IMR-90 (cell line): ENCODE measurements around the gene LAIR1. TPM values are rescaled to one million over a fixed set of nuclear protein-coding genes. Genes with fewer than 3 reads are reported as not detected.

Experiments
- ATAC-seq: fragments of 200-7000 bp; cut with Tn5 transposase; 2 replicates; pipeline ENCODE4 v1.9.1; 2020; ENCODE audit warnings: low read depth, mild to moderate bottlenecking, moderate library complexity
- BruUV-seq: library from RNA; stranded (reverse); fragments of 400-500 nt; replicated peaks from 2 replicates; lab custom pipeline; 2021; lab: Mats Ljungman, UMichigan
- CTCF ChIA-PET: fragments of 300-600 bp; formaldehyde crosslinking; extraction: SDS; loops from one replicate; lab custom pipeline; 2021; ENCODE audit warnings: antibody characterized with exemption; lab: Yijun Ruan, JAX
- POLR2A ChIA-PET: fragments of 300-600 bp; sonication (Branson Sonifier 250); formaldehyde crosslinking; loops from one replicate; lab custom pipeline; 2022; ENCODE audit warnings: antibody characterized with exemption; ENCODE audit not compliant: unreplicated experiment; lab: Charles Lee
- DNase-seq: peaks from one replicate; pipeline ENCODE4 v3.0.0; 2013
- H2AFZ ChIP-seq: replicated peaks from 2 replicates; pipeline ENCODE3; 2013; ENCODE audit warnings: low read length, mild to moderate bottlenecking; ENCODE audit not compliant: poor library complexity
- H2AK5ac ChIP-seq: 2 replicates; pipeline ENCODE4 v1.6.1; 2013; ENCODE audit warnings: low read depth, low read length, inconsistent platforms
- H2AK9ac ChIP-seq: replicated peaks from 2 replicates; pipeline ENCODE3; 2013; ENCODE audit warnings: mild to moderate bottlenecking, low read depth, low read length, moderate library complexity; ENCODE audit not compliant: poor library complexity
- H2BK120ac ChIP-seq: 2 replicates; pipeline ENCODE4 v1.6.1; 2013; ENCODE audit warnings: low read depth, low read length, inconsistent platforms
- H2BK15ac ChIP-seq: 3 replicates; pipeline ENCODE4 v1.6.1; 2013; ENCODE audit warnings: low read depth, low read length, inconsistent platforms
- H2BK20ac ChIP-seq: 2 replicates; pipeline ENCODE4 v1.6.1; 2013; ENCODE audit warnings: low read depth, mild to moderate bottlenecking, inconsistent platforms, low read length, moderate library complexity
- H2BK5ac ChIP-seq: 2 replicates; pipeline ENCODE4 v1.6.1; 2013; ENCODE audit warnings: mild to moderate bottlenecking, low read depth, low read length, inconsistent platforms; ENCODE audit not compliant: poor library complexity, severe bottlenecking
- H3K14ac ChIP-seq: replicated peaks from 2 replicates; pipeline ENCODE4 v1.6.1; 2013; ENCODE audit warnings: low read depth, low read length, inconsistent platforms
- H3K18ac ChIP-seq: 2 replicates; pipeline ENCODE4 v1.6.1; 2013; ENCODE audit warnings: low read depth, low read length, control low read depth
- H3K23ac ChIP-seq: 2 replicates; pipeline ENCODE4 v1.6.1; 2013; ENCODE audit warnings: low read depth, low read length, inconsistent platforms
- H3K27ac ChIP-seq: 2 replicates; pipeline ENCODE4 v1.5.1; 2013; ENCODE audit warnings: mild to moderate bottlenecking, control low read depth, low read length; ENCODE audit not compliant: insufficient read depth
- H3K27me3 ChIP-seq: 2 replicates; pipeline ENCODE4 v1.6.1; 2013; ENCODE audit warnings: low read length; ENCODE audit not compliant: control insufficient read depth, insufficient read depth
- H3K36me3 ChIP-seq: 2 replicates; pipeline ENCODE4 v1.6.1; 2013; ENCODE audit warnings: low read length, mixed read lengths; ENCODE audit not compliant: control insufficient read depth, insufficient read depth
- H3K4ac ChIP-seq: 2 replicates; pipeline ENCODE4 v1.6.1; 2013; ENCODE audit warnings: low read depth, low read length, inconsistent platforms
- H3K4me1 ChIP-seq: 2 replicates; pipeline ENCODE4 v1.6.1; 2013; ENCODE audit warnings: low read length, mixed read lengths; ENCODE audit not compliant: control insufficient read depth, insufficient read depth
- H3K4me2 ChIP-seq: 2 replicates; pipeline ENCODE4 v1.6.1; 2013; ENCODE audit warnings: low read depth, mild to moderate bottlenecking, control low read depth, low read length, moderate library complexity
- H3K4me3 ChIP-seq: 2 replicates; pipeline ENCODE4 v1.5.1; 2013; ENCODE audit warnings: low read depth, mild to moderate bottlenecking, control low read depth, low read length, moderate library complexity; ENCODE audit not compliant: insufficient read depth
- H3K56ac ChIP-seq: 2 replicates; pipeline ENCODE4 v1.6.1; 2013; ENCODE audit warnings: low read length, inconsistent platforms; ENCODE audit not compliant: insufficient read depth; ENCODE audit errors: extremely low read depth
- H3K79me1 ChIP-seq, 2 experiments: 2 replicates each; pipeline ENCODE4 v1.6.1; 2013; ENCODE audit warnings: low read length in 2 of 2, inconsistent platforms in 1 of 2, low read depth in 1 of 2
- H3K9ac ChIP-seq: 2 replicates; pipeline ENCODE4 v1.6.1; 2013; ENCODE audit warnings: low read depth, low read length, control low read depth
- H3K9me1 ChIP-seq: 2 replicates; pipeline ENCODE4 v1.6.1; 2013; ENCODE audit warnings: low read length, inconsistent platforms; ENCODE audit not compliant: insufficient read depth
- H3K9me3 ChIP-seq: 2 replicates; pipeline ENCODE4 v1.6.1; 2013; ENCODE audit warnings: low read length; ENCODE audit not compliant: control insufficient read depth, insufficient read depth
- H4K20me1 ChIP-seq: 2 replicates; pipeline ENCODE4 v1.6.1; 2013; ENCODE audit warnings: low read length, inconsistent platforms; ENCODE audit not compliant: insufficient read depth
- H4K5ac ChIP-seq: 2 replicates; pipeline ENCODE4 v1.6.1; 2013; ENCODE audit warnings: mild to moderate bottlenecking, low read depth, low read length, control low read depth
- H4K8ac ChIP-seq, 2 experiments: 2 replicates each; pipeline ENCODE4 v1.6.1; 2013; ENCODE audit warnings: low read depth in 2 of 2, low read length in 2 of 2, control low read depth in 1 of 2, inconsistent platforms in 1 of 2
- H4K91ac ChIP-seq: 2 replicates; pipeline ENCODE4 v1.6.1; 2013; ENCODE audit warnings: low read depth, low read length, inconsistent platforms; ENCODE audit not compliant: insufficient read depth
- BHLHE40 ChIP-seq: fragments of 150-350 bp; IDR thresholded peaks from 2 replicates; pipeline ENCODE4 v1.6.1; 2016; ENCODE audit warnings: mild to moderate bottlenecking, low read depth, low read length
- CHD1 ChIP-seq: IDR thresholded peaks from 2 replicates; pipeline ENCODE4 v1.6.1; 2012; ENCODE audit warnings: low read depth, low read length, improper control_type of control experiment
- MAZ ChIP-seq: IDR thresholded peaks from 2 replicates; pipeline ENCODE4 v1.6.1; 2012; ENCODE audit warnings: low read depth, mild to moderate bottlenecking, low read length, improper control_type of control experiment, moderate library complexity, borderline replicate concordance
- NFE2L2 ChIP-seq: fragments of 150-350 bp; IDR thresholded peaks from 2 replicates; pipeline ENCODE4 v1.6.1; 2016; ENCODE audit warnings: low read depth, mild to moderate bottlenecking, low read length
- WGBS, 2 experiments: methylation state at CpG; one replicate each; pipeline versions ENCODE4 v1.1.5 to v1.1.7; 2013; ENCODE audit warnings: missing lambda C conversion rate in 2 of 2; ENCODE audit not compliant: insufficient read length in 1 of 2; ENCODE audit errors: extremely low coverage in 2 of 2; 5-methylcytosine and 5-hydroxymethylcytosine counted together
- dilution Hi-C: fragments of 300-500 bp; cut with HindIII; formaldehyde crosslinking; loops from one replicate; pipeline ENCODE4 v1.14.3; 2018; ENCODE audit warnings: low sequenced_read_pairs; ENCODE audit not compliant: unreplicated experiment
- in situ Hi-C: fragments of 300-500 bp; cut with MboI; formaldehyde crosslinking; loops from 3 replicates; pipeline ENCODE4 v1.14.3; 2019; ENCODE audit warnings: low sequenced_read_pairs, inconsistent platforms, mixed read lengths
- intact Hi-C: fragments of 100-400 bp; cut with micrococcal nuclease; formaldehyde crosslinking; loops from 2 replicates; pipeline ENCODE4 v1.10.0; 2022
- polyA plus RNA-seq, 3 experiments: library from polyadenylated mRNA; depleted of rRNA; stranded (reverse); fragments of >200 nt; gene quantifications; 2 replicates each; pipeline ENCODE4 v1.2.3, GENCODE V29; 2012; ENCODE audit warnings: low replicate concordance in 1 of 3
- total RNA-seq: library from RNA; depleted of rRNA; stranded (reverse); fragments of >200 nt; gene quantifications from 2 replicates; pipeline ENCODE4 v1.2.3, GENCODE V29; 2012

Gene LAIR1
- total and polyA plus RNA-seq, 2 of the 4 experiments (the other 2 are of a cell fraction) = not detected

GRCh38 chr19:54357381-54357780 is 7.3 kb downstream of the LAIR1 start:
- no peak overlapping the region for H3K4ac ChIP-seq
- no peaks in the 10 kb centered on the region for H3K79me1 ChIP-seq
- ATAC-seq = no peak
- in situ Hi-C loops (no loop called here), dilution Hi-C loops (no loop called here), intact Hi-C loops (no loop called here)
- H3K27me3 ChIP-seq = no peaks in the 10 kb centered on the region
- no peaks in the 10 kb centered on the region for H3K9me1 ChIP-seq
- H3K9me3 ChIP-seq = peaks cover 14% of the 10 kb centered on the region; the same call in 1 of the 2 replicates
- DNase-seq = no peak
- H2AK9ac ChIP-seq = no peak overlapping the region
- no peak overlapping the region for H3K4me2 ChIP-seq
- no peak overlapping the region for H4K91ac ChIP-seq
- no peak overlapping the region for H3K18ac ChIP-seq
- no peak overlapping the region for H2AK5ac ChIP-seq
- H3K23ac ChIP-seq = no peak overlapping the region
- no peaks in the 10 kb centered on the region for H4K20me1 ChIP-seq
- H3K36me3 ChIP-seq = no peaks in the 10 kb centered on the region
- H3K4me1 ChIP-seq = no peaks in the 10 kb centered on the region
- no peak overlapping the region for H4K8ac ChIP-seq
- CTCF ChIA-PET = no interaction called here
- H2BK5ac ChIP-seq = no peak overlapping the region
- TF ChIP-seq BHLHE40 = no peak
- no peak for TF ChIP-seq CHD1
- no peak for TF ChIP-seq NFE2L2
- no peak for TF ChIP-seq MAZ
- no peak overlapping the region for H3K56ac ChIP-seq
- H3K27ac ChIP-seq = no peak overlapping the region
- H3K14ac ChIP-seq = no peak overlapping the region
- no peak overlapping the region for H3K4me3 ChIP-seq
- no peak overlapping the region for H2BK15ac ChIP-seq
- H3K9ac ChIP-seq = no peak overlapping the region
- H2BK120ac ChIP-seq = no peak overlapping the region
- POLR2A ChIA-PET = no interaction called here
- no TSS peak for BruUV-seq
- no peak overlapping the region for H2BK20ac ChIP-seq
- no peak overlapping the region for H4K5ac ChIP-seq
- H2AFZ ChIP-seq = peak overlapping the region; percentile 8
- 77% methylated on average over 9 of the region's 16 CpGs; no CpG with 5 or more reads in 1 of the 2 experiments for WGBS, 2 experiments
